ENCODE measurements around the gene GRM4.

DNA sequence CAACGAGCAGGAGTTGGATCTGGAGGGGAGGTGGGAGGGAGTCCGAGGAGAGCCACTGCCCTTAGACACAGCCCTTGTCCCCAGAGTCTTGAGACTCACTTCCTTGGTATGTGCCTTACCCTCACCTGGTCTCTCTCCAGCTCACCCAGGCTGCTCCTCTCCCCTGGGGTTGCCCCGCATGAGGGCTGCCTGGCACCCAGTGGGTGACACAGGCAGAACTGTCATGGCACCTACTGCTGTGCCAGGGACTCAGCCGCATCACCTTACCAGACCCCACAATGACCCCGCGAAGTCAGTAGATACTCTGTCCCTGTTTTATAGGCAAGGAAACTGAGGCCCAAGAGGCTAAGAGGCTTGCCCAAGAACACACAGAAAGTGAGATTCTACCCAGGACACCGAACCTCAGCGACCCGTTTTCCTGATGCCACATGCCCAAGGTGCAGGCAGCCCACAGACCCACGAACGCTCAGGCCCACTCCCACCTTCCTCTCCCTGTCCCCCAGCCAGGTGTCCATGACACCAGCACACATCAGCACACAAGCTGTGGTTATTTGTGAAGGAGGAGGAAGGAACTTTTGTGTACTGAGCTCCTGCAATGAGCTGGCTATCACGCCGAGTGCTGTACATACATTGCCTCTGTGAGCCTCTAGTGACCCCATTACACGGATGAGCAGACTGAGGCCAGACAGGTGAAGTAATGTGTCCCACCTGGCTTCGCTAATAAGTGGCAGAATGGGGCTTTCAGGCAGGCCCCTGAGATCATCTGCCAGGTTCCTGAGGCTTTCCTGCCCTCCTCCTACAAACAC is 168.1 kb downstream of the GRM4 start:
- TF ChIP-seq TEAD4 (IDR thresholded peaks at IDR 0.05; ENCODE audit: borderline replicate concordance, insufficient read depth), result no peak
- no peak for TF ChIP-seq RCOR1 (IDR thresholded peaks at IDR 0.05; ENCODE audit: low read length)
- TF ChIP-seq JUND (IDR thresholded peaks at IDR 0.05), result no peak
- TF ChIP-seq TAF1 (IDR thresholded peaks at IDR 0.05; ENCODE audit: borderline replicate concordance, low read depth, low read length), result no peak
- TF ChIP-seq, protein P1, sequence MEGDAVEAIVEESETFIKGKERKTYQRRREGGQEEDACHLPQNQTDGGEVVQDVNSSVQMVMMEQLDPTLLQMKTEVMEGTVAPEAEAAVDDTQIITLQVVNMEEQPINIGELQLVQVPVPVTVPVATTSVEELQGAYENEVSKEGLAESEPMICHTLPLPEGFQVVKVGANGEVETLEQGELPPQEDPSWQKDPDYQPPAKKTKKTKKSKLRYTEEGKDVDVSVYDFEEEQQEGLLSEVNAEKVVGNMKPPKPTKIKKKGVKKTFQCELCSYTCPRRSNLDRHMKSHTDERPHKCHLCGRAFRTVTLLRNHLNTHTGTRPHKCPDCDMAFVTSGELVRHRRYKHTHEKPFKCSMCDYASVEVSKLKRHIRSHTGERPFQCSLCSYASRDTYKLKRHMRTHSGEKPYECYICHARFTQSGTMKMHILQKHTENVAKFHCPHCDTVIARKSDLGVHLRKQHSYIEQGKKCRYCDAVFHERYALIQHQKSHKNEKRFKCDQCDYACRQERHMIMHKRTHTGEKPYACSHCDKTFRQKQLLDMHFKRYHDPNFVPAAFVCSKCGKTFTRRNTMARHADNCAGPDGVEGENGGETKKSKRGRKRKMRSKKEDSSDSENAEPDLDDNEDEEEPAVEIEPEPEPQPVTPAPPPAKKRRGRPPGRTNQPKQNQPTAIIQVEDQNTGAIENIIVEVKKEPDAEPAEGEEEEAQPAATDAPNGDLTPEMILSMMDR (IDR thresholded peaks at IDR 0.05), result no peak

Measured in SK-N-SH (cell line).